NCI-H2081 (cell line): ENCODE data around the gene CISTR.
"Not testable (repeated sequence)": the region's sequence is repeated elsewhere in the genome, so short reads cannot be mapped to it uniquely, and the experiment has no call there.

Experiments
- DNase-seq, 2 experiments: peaks; one replicate each; lab custom pipeline; 2025; lab: John Stamatoyannopoulos, UW

The CISTR gene

GRCh38 chr12:53718567-53718966 lies 33.2 kb downstream of the CISTR start:
- not testable (repeated sequence) for DNase-seq

DNA sequence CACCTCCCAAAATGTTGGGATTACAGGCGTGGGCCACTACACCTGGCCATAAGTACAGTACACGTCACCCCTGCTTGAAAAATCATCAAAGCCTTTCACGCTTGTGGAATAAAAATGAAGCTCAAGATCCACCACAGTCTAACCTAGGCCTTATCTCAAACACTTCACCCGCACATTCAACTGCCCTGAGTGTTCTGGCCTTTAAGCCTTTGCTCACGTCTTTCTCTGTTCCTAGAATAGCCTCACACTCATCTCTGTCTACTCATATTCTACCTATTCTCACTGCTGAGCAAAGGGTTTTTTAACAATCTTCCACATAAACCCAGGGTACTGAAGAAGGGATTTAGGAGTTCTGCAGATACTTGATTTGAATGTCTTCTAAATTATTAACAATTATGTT lies 34.5 kb downstream of the CISTR start:
- DNase-seq = no peak

DNA sequence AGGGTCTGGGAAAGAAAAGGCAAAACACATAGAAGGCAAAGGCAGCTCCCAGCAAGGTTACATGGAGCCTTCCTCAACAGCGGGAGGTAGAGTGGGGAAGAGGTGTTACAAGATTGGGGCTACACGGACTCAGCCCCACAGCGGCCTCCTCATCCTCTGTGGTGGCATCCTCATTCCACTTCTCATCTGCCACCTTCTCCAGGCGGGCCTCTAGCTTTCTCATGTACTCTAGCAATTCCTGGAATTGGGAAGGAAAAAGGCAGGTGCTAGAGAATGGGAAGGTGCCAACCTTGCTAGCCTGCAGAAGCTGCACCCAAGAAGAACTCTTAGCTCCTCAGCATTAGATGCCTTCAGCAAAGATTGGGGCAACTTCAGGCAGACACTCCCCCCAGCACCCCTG lies 37.8 kb downstream of the CISTR start:
- no peak for DNase-seq

DNA sequence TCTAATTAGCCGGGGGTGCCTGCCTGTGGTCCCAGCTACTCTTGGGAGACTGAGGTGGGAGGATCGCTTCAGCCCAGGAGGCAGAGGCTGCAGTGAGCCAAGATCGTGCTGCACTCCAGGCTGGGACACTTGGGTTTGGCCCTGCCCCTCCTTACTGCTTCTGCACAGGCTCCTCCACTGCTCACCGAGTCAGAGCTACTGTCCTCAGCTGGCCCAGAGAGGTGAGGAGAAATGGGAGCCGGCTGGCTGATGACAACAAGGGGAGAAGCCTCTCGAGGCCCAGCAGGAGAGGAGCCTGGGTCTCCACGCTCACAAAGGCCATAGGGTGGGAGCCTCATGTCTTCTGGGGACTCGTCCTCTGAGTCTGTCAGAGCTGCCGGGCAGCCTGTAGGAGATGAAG lies 38.3 kb downstream of the CISTR start:
- no peak for DNase-seq

GRCh38 chr12:53712059-53712643 lies 39.6 kb downstream of the CISTR start:
- no peak for DNase-seq

GRCh38 chr12:53710091-53710490 lies 41.7 kb downstream of the CISTR start:
- no peak for DNase-seq

- DNase-seq = no peak
Measured at GRCh38 chr12:53709671-53710070, 42.1 kb downstream of the CISTR start.

GRCh38 chr12:53706080-53706479 lies 45.7 kb downstream of the CISTR start:
- no peak for DNase-seq

- no peak for DNase-seq
Measured at GRCh38 chr12:53703756-53704155, 48.0 kb downstream of the CISTR start.

DNA sequence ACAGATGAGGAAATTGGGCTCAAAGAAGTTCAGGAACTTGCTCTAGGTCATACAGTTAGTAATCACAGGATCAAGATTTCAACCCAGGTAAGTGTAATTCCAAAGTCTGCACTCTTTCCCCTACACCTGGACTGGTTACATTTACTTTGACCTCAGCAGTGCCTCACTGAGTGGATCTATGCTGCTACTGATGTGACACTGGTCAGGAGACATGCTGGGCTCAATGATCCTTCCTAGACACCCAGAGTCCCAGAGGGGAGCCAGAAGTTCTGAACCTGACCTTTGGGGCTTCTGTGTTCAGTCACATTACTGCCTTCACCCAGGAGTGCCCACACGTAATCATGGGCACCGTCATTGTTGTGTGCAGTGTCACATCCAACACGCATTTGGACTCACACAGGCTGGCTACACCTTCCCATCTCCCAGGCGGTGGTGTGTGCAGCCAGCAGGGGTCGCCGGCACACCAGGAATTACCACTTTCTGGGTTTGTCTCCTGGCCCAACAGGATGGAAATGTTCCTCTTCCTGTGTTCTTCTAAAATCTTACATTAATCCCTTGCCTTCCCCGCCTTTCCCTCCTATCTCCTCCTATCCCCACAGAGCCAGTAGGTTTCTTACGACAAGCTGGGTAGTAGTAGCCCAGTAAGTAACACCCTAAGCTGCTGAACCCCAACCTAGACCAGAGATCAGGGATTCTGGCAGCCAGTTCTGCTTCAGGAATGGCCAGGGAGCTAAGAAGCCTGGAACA lies 50.1 kb downstream of the CISTR start:
- peak; percentile 59 to 66 for DNase-seq

GRCh38 chr12:53700567-53700966 lies 51.2 kb downstream of the CISTR start:
- DNase-seq = no peak

DNA sequence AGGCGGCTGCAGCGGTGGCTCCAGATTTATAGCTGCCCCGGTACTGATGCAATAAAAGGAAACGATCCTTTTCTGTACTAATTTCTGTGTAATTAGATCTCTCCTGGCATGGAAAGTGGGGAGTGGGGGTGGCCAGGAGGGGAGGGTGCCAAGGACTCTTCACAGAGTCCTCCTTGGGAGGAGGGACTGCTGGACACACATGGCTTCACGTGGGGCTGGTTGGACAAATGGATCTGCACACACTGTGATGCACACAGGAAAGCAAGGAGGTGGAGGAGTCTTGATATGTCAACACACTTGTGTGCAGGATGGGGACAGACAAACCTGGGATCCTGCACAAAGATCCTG lies 52.1 kb downstream of the CISTR start:
- DNase-seq = no peak

- DNase-seq = no peak
Measured at GRCh38 chr12:53698948-53699677, 52.7 kb downstream of the CISTR start.

DNA sequence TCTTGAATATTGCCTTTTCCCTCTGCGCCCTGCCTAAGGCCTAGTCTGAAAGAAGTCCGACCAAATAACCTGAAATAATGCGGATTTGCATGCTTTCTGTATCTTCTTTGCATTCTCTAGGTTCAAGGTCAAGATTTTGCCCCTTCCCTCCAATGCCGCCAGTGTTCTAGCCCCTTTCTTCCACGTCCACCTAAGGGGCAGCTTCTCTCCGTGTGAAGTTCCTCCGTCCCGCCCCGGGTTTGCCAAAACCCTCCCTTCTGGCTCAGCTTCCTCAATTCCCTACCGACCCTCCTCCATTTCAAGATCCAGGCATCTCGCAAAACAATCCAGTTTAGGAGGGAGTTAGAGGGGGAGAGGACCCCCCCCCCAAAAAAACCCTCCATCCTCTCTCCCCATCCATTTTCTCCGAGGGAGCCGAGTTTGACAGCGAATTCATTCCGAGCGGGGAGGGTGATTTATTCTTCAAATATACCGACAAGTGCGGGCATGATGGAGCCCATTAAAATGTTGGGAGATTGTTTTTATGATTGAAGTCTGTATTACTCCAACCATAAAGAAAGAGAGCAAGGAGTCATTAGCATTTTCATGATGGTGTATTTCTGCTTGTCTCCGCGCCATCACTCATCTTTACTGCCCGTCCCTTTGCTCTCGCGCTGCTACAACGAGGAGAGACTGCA lies 55.0 kb downstream of the CISTR start:
- no peak for DNase-seq
